A673 (cell line): ENCODE results near the gene SLC9C2.

Experiments used
- EZH2 ChIP-seq: fragments of 200-600 bp; sonication (generic); IDR thresholded peaks from 2 replicates; pipeline ENCODE4 v1.6.1; 2017; ENCODE audit warnings: borderline replicate concordance, low read depth, mild to moderate bottlenecking, mixed read lengths, antibody characterized with exemption, low read length; ENCODE audit not compliant: poor library complexity, severe bottlenecking
- TF ChIP-seq, protein P1 (sequence below): fragments of 300-800, 200-600 bp; sonication (generic); conservative IDR thresholded peaks from 2 replicates; pipeline ENCODE4 v1.5.1; 2017; ENCODE audit warnings: low read depth, mild to moderate bottlenecking, antibody characterized with exemption, low read length, moderate library complexity, mixed read lengths

DNA sequence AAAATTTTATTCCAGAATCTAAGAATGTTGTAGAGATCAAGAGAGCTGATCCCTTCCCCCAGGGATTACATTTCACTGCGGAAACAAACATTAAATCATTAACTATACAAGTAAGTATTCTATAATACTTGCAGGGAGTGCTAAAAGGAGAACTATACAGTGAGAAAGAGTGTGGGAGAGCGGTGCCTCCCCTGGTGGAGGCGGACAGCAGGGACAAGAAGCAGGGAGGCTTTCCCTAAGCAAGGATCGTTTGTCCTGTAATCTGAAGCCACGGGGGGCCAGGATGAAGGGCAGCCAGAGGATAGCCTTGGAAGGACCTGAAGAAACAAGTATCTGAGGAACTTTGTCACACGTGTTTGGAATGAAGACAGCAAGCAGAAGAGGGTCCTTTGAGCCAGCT, 40.1 kb downstream of the SLC9C2 start:
- TF ChIP-seq, protein P1, sequence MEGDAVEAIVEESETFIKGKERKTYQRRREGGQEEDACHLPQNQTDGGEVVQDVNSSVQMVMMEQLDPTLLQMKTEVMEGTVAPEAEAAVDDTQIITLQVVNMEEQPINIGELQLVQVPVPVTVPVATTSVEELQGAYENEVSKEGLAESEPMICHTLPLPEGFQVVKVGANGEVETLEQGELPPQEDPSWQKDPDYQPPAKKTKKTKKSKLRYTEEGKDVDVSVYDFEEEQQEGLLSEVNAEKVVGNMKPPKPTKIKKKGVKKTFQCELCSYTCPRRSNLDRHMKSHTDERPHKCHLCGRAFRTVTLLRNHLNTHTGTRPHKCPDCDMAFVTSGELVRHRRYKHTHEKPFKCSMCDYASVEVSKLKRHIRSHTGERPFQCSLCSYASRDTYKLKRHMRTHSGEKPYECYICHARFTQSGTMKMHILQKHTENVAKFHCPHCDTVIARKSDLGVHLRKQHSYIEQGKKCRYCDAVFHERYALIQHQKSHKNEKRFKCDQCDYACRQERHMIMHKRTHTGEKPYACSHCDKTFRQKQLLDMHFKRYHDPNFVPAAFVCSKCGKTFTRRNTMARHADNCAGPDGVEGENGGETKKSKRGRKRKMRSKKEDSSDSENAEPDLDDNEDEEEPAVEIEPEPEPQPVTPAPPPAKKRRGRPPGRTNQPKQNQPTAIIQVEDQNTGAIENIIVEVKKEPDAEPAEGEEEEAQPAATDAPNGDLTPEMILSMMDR = peak; percentile 25; the same call in 1 of the 2 replicates
- no peak for TF ChIP-seq EZH2
